ENCODE measurements around the gene PPM1J. TPM values are rescaled to one million over a fixed set of nuclear protein-coding genes. Genes with fewer than 3 reads are reported as not detected.

The PPM1J gene
- total RNA-seq, 1 donor from 2014 or later = 0.67 TPM

DNA sequence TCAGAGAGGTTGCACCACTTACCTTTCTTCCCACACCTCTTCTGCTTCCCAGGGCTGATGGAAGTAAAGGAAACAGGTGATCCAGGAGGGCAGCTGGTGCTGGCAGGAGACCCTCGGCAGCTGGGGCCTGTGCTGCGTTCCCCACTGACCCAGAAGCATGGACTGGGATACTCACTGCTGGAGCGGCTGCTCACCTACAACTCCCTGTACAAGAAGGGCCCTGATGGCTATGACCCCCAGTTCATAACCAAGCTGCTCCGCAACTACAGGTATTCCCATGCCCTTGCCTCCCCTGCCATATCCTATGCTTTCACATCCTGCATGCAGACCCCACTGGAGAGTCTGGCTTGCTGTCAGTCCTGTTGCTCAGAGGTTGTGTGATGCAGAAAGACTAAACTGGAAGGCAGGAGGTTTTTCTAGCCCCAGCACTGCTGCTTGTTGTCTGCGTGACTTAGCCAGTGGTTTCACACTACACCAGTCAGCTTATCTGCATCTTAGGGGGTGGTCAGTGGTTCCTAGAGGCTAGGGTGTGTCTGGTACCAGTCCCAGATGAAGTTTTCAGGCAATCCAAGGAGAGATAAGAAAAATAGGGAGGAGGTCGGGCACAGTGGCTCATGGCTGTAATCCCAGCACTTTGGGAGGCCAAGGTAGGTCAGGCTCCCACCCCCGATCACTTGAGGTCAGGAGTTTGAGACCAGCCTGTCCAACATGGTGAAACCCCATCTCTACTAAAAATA is 18.4 kb downstream of the PPM1J start:
- no peaks in the 10 kb centered on the region for H3K9me3 Mint-ChIP-seq (ENCODE audit: unreplicated experiment)
- H3K4me1 Mint-ChIP-seq (ENCODE audit: unreplicated experiment) = peaks cover 30% of the 10 kb centered on the region
- H3K27ac Mint-ChIP-seq (ENCODE audit: unreplicated experiment) = no peak overlapping the region
- TF ChIP-seq, protein P1, sequence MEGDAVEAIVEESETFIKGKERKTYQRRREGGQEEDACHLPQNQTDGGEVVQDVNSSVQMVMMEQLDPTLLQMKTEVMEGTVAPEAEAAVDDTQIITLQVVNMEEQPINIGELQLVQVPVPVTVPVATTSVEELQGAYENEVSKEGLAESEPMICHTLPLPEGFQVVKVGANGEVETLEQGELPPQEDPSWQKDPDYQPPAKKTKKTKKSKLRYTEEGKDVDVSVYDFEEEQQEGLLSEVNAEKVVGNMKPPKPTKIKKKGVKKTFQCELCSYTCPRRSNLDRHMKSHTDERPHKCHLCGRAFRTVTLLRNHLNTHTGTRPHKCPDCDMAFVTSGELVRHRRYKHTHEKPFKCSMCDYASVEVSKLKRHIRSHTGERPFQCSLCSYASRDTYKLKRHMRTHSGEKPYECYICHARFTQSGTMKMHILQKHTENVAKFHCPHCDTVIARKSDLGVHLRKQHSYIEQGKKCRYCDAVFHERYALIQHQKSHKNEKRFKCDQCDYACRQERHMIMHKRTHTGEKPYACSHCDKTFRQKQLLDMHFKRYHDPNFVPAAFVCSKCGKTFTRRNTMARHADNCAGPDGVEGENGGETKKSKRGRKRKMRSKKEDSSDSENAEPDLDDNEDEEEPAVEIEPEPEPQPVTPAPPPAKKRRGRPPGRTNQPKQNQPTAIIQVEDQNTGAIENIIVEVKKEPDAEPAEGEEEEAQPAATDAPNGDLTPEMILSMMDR (IDR thresholded peaks at IDR 0.05) = no peak
- H3K27me3 Mint-ChIP-seq (ENCODE audit: unreplicated experiment) = no peaks in the 10 kb centered on the region
- no peak overlapping the region for H3K4me3 Mint-ChIP-seq (ENCODE audit: unreplicated experiment)
- peaks cover 32% of the 10 kb centered on the region for H3K36me3 Mint-ChIP-seq (ENCODE audit: unreplicated experiment)
- no peak for DNase-seq (ENCODE audit: extremely low spot score, unreplicated experiment)

DNA sequence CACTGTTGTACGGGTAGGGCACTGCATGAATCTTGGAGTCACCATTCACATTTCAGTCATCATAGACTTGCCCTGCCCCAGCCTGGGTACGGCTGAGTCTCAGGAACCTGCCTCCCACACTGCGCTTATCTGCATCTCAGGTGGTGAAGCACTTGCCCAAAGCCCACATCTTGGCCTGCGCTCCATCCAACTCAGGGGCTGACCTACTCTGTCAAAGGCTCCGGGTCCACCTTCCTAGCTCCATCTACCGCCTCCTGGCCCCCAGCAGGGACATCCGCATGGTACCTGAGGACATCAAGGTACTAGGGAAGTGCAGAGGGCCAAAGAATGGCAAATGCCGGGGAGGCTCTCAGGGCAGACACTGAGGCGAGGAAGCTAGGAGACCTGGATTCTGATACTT is 19.9 kb downstream of the PPM1J start:
- Mint-ChIP-seq H3K27me3 (ENCODE audit: unreplicated experiment) (no peaks in the 10 kb centered on the region), H3K36me3 (ENCODE audit: unreplicated experiment) (peaks cover 35% of the 10 kb centered on the region), H3K4me1 (ENCODE audit: unreplicated experiment) (peaks cover 15% of the 10 kb centered on the region), H3K4me3 (ENCODE audit: unreplicated experiment) (no peak overlapping the region), H3K27ac (ENCODE audit: unreplicated experiment) (no peak overlapping the region), H3K9me3 (ENCODE audit: unreplicated experiment) (no peaks in the 10 kb centered on the region)
- TF ChIP-seq, protein P1 (IDR thresholded peaks at IDR 0.05) = no peak
- no peak for DNase-seq (ENCODE audit: extremely low spot score, unreplicated experiment)

DNA sequence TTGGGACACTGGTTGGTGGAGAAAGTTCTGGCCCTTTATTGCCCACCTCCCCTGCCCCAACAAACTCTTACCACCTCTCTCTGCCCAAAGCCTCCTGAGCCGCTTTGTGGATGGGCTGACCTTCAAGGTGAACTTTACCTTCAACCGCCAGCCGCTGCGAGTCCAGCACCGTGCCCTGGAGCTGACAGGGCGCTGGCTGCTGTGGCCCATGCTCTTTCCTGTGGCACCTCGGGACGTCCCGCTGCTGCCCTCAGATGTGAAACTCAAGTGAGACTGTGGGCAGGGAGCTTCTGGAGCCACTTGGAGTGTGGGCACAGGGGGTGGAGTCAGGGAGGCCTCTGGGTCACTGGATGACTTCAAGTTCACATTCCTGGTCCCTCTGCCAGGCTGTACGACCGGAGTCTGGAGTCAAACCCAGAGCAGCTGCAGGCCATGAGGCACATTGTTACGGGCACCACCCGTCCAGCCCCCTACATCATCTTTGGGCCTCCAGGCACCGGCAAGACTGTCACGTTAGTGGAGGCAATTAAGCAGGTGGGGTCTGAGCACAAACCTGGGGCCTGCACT is 20.7 kb downstream of the PPM1J start:
- no peak for DNase-seq (ENCODE audit: extremely low spot score, unreplicated experiment)
- Mint-ChIP-seq H3K4me1 (ENCODE audit: unreplicated experiment) (peaks cover 6% of the 10 kb centered on the region), H3K9me3 (ENCODE audit: unreplicated experiment) (no peaks in the 10 kb centered on the region), H3K36me3 (ENCODE audit: unreplicated experiment) (peaks cover 37% of the 10 kb centered on the region), H3K27ac (ENCODE audit: unreplicated experiment) (no peak overlapping the region), H3K27me3 (ENCODE audit: unreplicated experiment) (no peaks in the 10 kb centered on the region), H3K4me3 (ENCODE audit: unreplicated experiment) (no peak overlapping the region)
- TF ChIP-seq, protein P1 (IDR thresholded peaks at IDR 0.05) = no peak

DNA sequence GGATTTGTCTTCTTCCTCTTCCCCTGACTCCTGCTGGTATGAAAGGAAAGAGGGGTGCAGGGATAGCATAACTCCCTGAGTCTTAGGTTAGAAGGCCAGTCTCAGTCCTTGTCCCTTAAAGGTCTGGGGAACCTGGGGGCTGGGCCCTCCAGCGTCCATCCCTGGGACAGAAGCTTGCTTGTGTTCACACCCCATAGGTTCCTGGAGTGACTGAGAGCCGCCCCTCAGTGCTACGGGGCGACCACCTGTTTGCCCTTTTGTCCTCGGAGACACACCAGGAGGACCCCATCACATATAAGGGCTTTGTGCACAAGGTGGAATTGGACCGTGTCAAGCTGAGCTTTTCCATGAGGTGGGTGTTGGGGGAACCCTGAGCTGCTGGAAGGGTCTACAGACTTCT is 21.3 kb downstream of the PPM1J start:
- Mint-ChIP-seq H3K27ac (ENCODE audit: unreplicated experiment) (no peak overlapping the region), H3K36me3 (ENCODE audit: unreplicated experiment) (peaks cover 36% of the 10 kb centered on the region), H3K9me3 (ENCODE audit: unreplicated experiment) (no peaks in the 10 kb centered on the region), H3K4me1 (ENCODE audit: unreplicated experiment) (peaks cover 2% of the 10 kb centered on the region), H3K27me3 (ENCODE audit: unreplicated experiment) (no peaks in the 10 kb centered on the region), H3K4me3 (ENCODE audit: unreplicated experiment) (no peak overlapping the region)
- TF ChIP-seq, protein P1 (IDR thresholded peaks at IDR 0.05) = no peak
- DNase-seq (ENCODE audit: extremely low spot score, unreplicated experiment) = no peak

DNA sequence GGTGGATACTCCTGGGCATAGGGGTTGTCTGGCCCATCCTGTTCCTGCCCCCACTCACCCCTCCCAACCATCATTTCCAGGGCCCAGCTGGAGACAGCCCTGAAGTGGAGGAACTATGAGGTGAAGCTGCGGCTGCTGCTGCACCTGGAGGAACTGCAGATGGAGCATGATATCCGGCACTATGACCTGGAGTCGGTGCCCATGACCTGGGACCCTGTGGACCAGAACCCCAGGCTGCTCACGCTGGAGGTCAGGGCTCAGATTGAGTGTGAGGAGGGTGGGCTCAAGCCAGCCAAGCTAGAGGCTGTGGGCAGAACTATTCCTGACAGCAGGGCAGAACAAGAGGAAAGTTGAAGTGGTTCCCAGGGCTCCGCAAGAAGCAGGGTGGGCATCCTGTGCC is 22.5 kb downstream of the PPM1J start:
- TF ChIP-seq, protein P1 (IDR thresholded peaks at IDR 0.05) = no peak
- Mint-ChIP-seq H3K4me1 (ENCODE audit: unreplicated experiment) (no peaks in the 10 kb centered on the region), H3K27me3 (ENCODE audit: unreplicated experiment) (no peaks in the 10 kb centered on the region), H3K36me3 (ENCODE audit: unreplicated experiment) (peaks cover 41% of the 10 kb centered on the region), H3K4me3 (ENCODE audit: unreplicated experiment) (no peak overlapping the region), H3K27ac (ENCODE audit: unreplicated experiment) (no peak overlapping the region), H3K9me3 (ENCODE audit: unreplicated experiment) (no peaks in the 10 kb centered on the region)
- DNase-seq (ENCODE audit: extremely low spot score, unreplicated experiment) = no peak

All from osteocyte (in vitro differentiated cells).